Posterior vena cava (tissue), 2 donors: ENCODE results near the gene GNG7. TPM values are rescaled to one million over a fixed set of nuclear protein-coding genes. Genes with fewer than 3 reads are reported as not detected.
A peak's percentile ranks its signal among the peaks of the same experiment; 100 is the strongest.

Experiments
- DNase-seq: peaks from one replicate; pipeline ENCODE4 v3.0.0-alpha.2; 2020; ENCODE audit warnings: low spot score
- intact Hi-C, 2 donors: fragments of 100-400 bp; cut with DNase I; formaldehyde crosslinking; loops; one replicate each; pipeline versions ENCODE4 v1.14.1 to v1.14.2; 2022 to 2023
- total RNA-seq, 2 donors: library from RNA; stranded (reverse); fragmentation: NEBNext Ultra II Directional; extraction: Animal tissue kit (Norgen Biotek cat#: 25700); gene quantifications; one replicate each; pipeline ENCODE4 v1.2.1, GENCODE V29; 2021
- donor health status: DM: yes; HTN: yes; CAD: no.
- donor health status: DM: yes; HTN: yes; CAD: no.

The GNG7 gene
- total RNA-seq, 2 donors from 2014 or later: 3.2 to 6.1 TPM

DNA sequence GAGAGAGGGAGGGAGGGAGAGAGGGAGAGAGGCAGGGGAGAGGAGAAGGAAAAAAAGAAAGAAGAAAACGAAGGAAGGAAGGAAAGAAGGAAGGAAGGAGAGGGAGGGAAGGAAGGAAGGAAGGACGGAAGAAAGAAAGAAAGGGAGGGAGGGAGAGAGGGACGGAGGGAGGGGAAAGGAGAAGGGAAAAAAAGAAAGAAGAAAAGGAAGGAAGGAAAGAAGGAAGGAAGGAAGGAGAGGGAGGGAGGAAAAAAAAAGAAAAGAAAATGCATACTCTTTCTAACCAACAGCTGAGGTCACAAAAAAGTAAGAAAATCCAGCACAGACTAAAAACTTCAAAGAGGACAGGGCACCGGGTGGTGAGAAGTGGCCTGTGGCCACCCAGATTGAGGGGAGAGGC, 109.7 kb downstream of the GNG7 start:
- no peak for DNase-seq
- intact Hi-C loops: no loop called here

DNA sequence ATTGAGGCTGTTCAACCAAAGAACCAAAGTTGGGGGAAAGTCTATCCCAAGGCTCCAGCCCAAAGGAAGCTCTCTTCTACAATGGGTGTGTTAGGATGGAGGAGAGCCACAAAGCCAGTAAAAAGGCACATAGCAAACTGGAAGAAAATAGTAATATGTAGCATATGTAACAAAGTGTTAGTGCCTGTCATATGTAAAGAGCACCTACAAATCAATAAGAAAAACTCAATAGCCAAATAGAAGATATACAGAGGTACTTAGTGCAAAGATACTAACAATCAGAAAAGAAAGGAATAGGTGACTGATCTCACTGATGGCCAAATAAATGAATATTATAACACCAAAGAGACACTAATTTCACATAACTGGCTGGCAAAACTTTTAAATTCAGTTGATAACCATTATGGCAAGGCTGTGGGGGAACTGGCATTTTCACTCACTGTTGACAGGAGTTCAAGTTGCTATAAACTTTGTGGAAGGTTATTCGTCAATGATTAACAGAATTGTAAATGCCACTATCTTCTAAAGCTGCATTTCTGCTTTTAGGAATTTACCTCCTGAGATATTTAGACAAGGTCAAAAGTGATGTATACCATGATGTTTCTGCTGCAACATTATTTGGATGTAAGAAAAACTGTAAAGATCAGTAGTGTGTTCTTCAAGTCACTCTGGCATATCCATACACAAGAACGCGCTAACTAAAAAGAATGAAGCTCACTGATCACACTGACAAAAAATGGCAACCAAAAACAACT, 110.8 kb downstream of the GNG7 start:
- DNase-seq: no peak
- intact Hi-C loops: no loop called here

DNA sequence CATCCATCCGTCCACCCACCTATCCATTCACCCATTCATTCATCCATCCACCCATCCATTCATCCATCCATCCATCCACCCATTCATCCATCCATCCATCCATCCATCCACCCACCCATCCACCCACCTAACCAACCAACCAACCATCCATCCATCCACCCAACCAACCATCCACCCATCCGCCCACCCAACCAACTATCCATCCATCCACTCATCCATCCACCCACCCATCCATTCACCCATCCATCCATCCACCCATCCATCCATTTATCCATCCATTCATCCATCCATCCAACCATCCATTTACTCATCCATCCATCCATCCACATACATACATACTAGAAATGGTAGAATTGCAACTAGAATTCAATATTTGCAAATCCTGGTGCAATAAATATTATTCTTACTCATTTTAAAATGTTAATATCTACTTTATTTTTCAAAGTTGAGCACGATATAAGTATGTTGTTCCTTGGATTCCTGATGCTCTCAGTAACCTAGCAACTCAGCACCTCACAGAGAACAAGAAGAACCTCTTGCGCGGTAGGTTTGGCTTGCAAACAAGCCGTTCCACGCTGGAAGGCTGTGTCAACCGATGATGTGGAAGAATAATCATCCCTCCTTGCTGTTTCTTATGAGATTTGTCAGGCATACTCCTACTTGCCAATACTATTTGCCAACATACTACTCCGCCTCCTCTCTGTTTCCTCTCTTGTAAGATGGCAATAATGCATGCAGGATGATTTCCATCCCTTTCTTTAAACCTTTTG, 111.7 kb downstream of the GNG7 start:
- no peak for DNase-seq
- intact Hi-C loops: no loop called here

DNA sequence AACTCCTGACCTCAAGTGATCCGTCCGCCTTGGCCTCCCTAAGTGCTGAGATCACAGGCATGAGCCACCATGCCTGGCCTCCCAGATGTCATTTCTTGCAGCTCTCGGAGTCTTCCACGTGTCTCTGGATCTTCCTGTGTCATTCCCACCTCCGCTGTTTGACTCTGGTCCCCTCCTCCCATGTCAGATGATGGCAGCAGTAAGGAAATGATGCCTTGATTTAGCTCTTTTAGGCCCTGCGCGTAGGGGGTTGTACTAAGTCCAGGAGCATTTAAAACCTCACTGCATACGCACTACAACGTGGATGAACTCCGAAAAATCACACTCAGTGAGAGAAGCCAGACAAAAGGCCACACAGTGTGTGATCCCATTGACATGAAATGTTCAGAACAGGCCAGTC, 113.1 kb downstream of the GNG7 start:
- DNase-seq: peak; percentile 36
- intact Hi-C loops: loop anchor here in 1 of 2 donors (10.0 kb wide), 1 partner anchor 115 kb away; the partner anchor contains the start of gene GADD45B

DNA sequence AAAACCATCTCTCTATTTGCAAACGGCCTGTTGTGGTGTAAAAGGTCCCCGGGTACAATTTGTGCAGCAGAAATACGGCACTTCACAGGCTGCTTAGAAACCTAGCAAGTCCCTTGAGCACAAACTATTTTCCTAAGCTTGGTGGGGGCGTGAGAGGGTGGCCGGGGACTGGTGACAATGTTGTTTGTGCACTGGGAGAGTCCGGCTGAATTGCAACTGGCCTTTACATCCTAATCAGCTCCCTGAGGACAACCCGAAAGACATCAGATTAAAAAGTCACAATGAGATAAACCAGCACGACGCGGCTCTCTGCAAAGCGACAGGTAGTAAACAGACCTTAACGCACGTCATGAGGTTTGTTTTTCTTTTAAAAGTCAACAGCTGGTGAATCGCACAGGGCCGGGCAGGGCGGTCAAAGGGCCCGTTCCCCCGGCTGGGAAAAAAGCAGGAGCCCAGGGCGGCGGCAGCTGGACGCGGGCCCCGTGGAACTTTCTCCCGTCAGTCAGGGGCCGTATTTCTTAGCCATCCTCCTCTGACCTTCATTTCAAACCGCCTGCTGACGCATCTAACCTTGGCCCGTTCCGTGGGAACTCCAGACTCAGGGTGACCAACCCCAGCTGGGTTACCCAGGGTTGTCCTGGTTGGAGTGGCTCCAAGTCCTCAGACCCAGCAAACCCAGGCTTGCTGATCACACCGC, 114.3 kb downstream of the GNG7 start:
- peak; percentile 93 for DNase-seq
- intact Hi-C loops: loop anchor here in 1 of 2 donors (10.0 kb wide), 1 partner anchor 113 kb away; the partner anchor contains the start of gene GADD45B

DNA sequence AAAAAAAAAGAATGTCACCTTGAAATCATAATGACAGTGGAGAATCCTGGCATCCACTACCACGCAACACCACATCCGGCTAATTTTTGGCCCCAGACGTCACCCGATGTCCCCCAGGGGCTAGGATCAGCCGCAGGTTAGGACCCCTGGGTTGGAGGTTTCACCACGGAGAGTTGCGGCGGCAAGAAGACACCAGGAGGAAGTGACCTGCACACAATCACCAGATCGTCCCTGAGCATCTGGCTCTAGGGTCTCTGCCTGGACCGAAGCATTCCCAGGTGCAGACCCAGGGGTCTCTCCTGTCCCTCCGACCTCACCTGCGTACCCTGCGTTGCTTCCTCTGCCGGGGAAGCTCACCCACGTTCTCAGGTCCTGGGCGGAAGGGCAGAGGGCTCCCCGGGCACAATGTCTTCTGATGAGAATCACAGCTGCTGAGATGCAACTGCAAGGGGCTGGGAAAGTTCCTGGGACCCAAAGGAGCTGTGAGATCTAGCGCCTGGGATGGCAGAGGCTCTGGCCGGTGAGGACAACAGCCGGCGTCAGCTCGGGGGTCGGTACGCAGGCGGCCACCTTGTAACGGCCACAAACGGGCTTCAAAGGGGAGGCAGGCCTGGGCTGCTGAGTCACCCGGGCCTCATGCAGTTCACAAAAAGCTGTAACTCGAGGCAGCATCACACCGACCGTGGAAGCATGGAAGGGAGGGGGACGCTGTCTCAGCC, 115.3 kb downstream of the GNG7 start:
- intact Hi-C loops: loop anchor here in 1 of 2 donors (10.0 kb wide), 1 partner anchor 112 kb away; the partner anchor contains the start of gene GADD45B
- peak; percentile 69 for DNase-seq

DNA sequence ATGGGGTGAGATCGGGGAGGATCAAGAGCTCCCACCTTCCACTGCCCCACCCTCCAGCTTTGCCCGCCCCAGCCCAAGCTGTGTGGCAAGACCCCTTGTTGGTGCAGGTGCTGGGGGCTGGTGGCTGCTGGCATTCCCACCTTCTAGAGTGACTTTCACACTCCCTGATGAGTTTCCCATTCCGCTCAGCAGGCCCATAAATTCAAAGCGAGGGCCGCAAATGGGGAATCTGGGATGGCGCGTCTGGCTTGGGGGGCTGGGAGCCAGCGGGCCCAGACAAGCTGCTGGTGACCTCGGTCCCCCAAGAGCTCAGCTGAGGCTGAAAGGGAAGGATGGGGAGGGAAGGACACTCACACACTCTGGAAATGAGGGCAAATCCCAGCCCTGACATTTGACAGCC, 116.3 kb downstream of the GNG7 start:
- intact Hi-C loops: loop anchor here in 1 of 2 donors (10.0 kb wide), 1 partner anchor 111 kb away; the partner anchor contains the start of gene GADD45B
- peak; percentile 52 for DNase-seq

GRCh38 chr19:2584002-2584401, 118.5 kb downstream of the GNG7 start:
- peak; percentile 38 for DNase-seq
- intact Hi-C loops: loop anchor here in 1 of 2 donors (10.0 kb wide), 1 partner anchor 109 kb away; the partner anchor contains the start of gene GADD45B

DNA sequence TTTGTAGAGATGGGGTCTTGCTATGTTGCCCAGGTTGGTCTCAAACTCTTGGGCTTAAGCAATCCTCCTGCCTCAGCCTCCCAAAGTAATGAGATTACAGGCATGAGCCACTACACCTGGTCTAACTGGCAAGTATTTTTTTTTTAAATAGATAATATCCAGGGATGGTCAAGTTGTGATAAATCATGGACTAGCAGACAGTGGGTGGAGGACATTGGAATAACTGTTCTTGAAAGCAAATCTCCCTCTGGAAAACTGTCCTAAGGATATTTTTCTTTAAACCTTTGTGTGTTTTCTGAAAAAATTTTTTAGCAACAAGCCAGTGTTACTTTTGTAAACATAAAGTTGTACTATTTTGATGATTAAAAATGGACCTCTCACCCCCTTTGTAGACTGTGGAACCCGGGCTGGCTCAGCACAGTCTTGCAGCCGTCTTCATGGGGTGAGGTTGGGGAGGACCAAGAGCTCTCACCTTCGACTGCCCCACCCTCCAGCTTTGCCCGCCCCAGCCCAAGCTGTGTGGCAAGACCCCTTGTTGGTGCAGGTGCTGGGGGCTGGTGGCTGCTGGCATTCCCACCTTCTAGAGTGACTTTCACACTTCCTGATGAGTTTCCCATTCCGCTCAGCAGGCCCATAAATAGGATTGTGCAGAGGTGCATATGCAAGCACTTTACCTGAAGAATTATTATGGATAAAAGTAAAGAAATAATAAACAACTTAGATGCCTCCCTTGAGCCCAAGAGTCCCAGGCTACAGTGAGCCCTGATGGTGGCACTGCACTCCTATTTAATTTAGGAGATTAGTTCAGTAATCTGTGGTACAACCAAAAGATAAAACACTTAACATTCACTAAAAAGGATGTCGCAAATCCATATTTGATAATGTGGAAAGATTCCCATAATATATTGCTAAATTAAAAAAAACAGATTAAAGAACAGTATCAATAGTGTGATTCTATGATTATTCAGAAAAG, 119.2 kb downstream of the GNG7 start:
- intact Hi-C loops: loop anchor here in 1 of 2 donors (10.0 kb wide), 1 partner anchor 108 kb away; the partner anchor contains the start of gene GADD45B
- peak; percentile 44 for DNase-seq

DNA sequence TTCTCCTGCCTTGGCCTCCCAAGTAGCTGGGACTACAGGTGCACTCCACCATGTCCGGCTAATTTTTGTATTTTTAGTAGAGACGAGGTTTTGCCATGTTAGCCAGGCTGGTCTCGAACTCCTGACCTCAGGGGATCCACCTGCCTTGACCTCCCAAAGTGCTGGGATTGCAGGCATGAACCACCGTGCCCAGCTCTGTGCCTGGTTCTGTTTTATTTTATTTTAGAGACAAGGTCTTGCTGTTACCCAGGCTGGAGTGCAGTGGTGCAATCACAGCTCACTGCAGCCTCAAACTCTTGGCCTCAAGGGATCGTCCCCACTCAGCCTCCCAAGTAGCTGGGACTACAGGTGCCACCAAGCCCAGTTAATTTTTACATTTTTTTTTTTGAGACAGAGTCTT, 122.1 kb downstream of the GNG7 start:
- intact Hi-C loops: loop anchor here in 1 of 2 donors (2.0 to 10.0 kb wide), 2 partner anchors 32 to 106 kb away; partner anchors contain the start of gene GADD45B
- peak; percentile 19 for DNase-seq

DNA sequence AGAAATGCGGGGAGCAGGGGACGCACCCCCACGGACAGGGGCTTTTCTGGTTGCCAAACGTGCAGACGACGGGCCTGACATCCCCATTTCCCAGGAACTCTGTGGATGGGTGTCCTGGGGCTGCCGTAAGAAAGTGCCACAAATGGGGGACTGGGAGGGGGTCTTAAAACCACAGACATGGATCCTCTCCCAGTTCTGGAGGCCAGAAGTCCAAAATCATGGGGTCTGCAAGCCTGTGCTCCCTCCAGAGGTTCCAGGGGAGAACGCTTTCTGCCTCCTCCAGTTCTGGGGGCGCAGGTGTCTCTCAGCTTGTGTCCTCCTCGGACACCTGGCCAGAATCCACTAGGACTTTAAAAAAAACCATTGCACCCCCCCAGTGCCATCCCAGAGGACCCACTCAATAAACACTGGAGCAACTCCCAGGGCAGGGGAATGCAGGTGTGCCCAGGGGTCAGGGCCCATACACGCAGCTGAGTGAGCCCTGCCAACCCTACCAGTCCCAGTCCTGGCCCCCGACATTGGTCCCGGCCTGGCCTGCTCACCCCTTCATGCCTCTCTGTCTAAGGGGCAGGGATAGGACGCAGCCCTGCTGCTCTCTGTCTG, 122.7 kb downstream of the GNG7 start:
- intact Hi-C loops: loop anchor here (2.0 to 10.0 kb wide), 5 partner anchors 33 to 105 kb away; partner anchors contain the start of gene GADD45B (in 2 of the 2)
- peak; percentile 65 for DNase-seq

DNA sequence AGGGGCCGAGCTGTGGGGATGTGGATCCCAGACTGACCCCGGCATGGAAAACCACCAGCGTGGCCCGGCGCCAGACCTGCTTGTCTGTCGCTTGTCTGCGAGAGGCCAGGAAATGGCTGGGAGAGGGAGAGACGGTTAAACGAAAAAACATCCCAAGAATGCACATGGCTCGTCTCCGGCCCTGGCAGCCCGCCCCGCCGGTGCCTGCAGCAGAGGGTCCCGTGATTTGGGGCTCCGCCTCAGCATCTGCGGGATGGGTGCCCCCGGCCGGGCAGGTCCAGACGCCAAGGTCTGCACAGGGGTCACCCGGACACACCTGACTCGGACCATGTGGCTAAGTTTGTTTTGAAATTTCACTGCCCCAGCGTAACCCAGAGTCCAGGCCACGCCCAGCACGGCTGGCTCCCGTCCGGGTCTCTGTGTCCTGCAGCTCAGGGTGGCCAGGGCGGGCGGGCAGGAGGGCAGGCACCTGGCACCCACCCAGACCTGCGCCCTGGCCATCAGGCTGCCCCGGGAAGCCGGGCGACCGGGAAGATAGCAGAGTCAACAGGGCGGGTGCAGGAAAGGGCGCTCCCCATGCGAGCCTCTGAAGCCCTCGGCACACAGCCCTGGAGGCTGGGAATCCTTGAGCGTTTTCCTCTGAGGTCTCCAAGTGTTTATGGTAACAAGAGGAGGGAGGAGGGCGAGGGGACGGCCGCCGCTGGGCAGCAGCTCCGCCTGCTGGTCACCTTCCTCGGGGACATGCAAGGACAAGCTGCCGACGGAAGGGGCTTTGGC, 123.4 kb downstream of the GNG7 start:
- intact Hi-C loops: loop anchor here in 1 of 2 donors (2.0 to 5.0 kb wide), 3 partner anchors 33 to 102 kb away; partner anchors contain the start of gene GADD45B
- DNase-seq: peak; percentile 96

GRCh38 chr19:2578391-2578890, 124.1 kb downstream of the GNG7 start:
- intact Hi-C loops: loop anchor here in 1 of 2 donors (2.0 to 5.0 kb wide), 3 partner anchors 34 to 102 kb away; partner anchors contain the start of gene GADD45B
- DNase-seq: peak; percentile 86

DNA sequence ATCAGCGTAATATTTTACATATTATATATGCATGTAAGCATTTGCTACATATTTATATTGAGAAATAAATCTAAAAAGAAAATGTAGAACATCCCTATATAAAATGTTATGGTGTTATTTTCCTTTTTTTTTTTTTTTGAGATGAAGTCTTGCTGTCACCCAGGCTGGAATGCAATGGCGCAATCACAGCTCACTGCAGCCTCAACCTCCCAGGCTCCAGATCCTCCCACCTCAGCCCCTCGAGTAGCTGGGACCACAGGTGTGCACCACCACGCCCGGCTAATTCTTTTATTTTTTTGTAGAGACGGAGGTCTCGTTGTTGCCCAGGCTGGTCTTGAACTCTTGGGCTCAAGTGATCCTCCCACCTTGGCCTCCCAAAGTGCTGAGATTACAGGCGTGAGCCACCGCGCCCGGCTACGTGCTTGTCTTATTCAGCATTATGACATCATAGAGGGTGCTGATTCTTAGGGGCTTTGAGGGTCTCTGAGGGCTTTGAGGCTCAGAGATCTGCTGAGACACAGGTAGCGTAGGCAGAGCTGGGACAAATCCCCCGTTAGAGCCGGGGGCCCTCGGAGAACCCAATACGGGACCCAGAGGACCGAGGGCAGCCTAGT, 124.7 kb downstream of the GNG7 start:
- intact Hi-C loops: loop anchor here in 1 of 2 donors (2.0 to 5.0 kb wide), 3 partner anchors 34 to 101 kb away; partner anchors contain the start of gene GADD45B
- DNase-seq: peak; percentile 78

DNA sequence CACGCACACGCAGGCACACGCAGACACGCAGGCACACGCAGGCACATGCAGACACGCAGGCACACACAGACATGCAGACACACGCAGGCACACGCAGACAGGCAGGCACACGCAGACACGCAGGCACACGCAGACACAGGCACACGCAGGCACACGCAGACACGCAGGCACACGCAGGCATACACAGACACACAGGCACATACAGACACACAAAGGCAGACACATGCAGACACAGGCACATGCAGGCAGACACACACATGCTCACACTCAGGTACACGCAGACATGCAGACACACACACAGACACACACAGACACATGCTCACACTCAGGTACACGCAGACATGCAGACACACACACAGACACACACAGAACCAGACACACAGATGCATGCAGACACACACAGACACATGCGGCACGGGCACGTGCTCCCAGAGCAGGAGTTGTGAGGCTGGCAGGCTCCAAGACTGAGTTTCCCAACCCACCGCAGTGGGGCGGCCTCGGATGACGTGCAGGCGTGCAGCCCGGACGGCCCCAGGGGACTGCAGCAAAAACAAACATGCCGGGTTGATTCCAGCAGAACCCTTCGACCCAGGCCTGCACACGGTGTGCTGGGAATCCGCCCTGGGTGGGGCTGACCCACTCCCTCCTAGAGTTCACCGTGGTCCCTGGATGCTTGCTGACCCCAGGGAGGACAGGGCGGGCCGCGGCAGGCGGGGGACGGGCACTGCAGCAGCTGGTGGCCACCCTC, 126.6 kb downstream of the GNG7 start:
- DNase-seq: peak; percentile 97
- intact Hi-C loops: loop anchor here in 1 of 2 donors (5.0 kb wide), 2 partner anchors 34 to 36 kb away; no protein-coding TSS in a partner anchor
